Activated T-cell treated with anti-CD3 and anti-CD28 coated beads, Interleukin-2, amount 50 U/mL, for 72 hours (primary cell): ENCODE data around the gene C20orf202. TPM values are rescaled to one million over a fixed set of nuclear protein-coding genes. Genes with fewer than 3 reads are reported as not detected.

Source experiments
- ATAC-seq, 2 donors: fragments of 150-1000 bp; cut with Tn5 transposase; replicated peaks in 1 of 2; 2 replicates each; pipeline ENCODE4 v1.10.0; 2021; ENCODE audit warnings: moderate library complexity in 2 of 2, mild to moderate bottlenecking in 1 of 2
- DNase-seq, 2 donors: peaks; one replicate each; pipeline ENCODE4 v3.0.0; 2021 to 2022; ENCODE audit warnings: mixed read lengths in 1 of 2
- H3K27ac Mint-ChIP-seq: one replicate; pipeline ENCODE4 v1.8.0; 2022; ENCODE audit warnings: mild to moderate bottlenecking, moderate library complexity, mixed read lengths
- H3K27me3 Mint-ChIP-seq: one replicate; pipeline ENCODE4 v1.8.0; 2022; ENCODE audit warnings: low read depth, mixed read lengths
- H3K36me3 Mint-ChIP-seq, 2 donors: one replicate each; pipeline ENCODE4 v1.8.0; 2022; ENCODE audit warnings: mixed read lengths in 2 of 2, mild to moderate bottlenecking in 1 of 2; ENCODE audit not compliant: insufficient read depth in 2 of 2
- H3K4me1 Mint-ChIP-seq: one replicate; pipeline ENCODE4 v1.8.0; 2022; ENCODE audit warnings: low read depth, mixed read lengths
- H3K4me3 Mint-ChIP-seq, 2 donors: one replicate each; pipeline ENCODE4 v1.8.0; 2022; ENCODE audit warnings: mild to moderate bottlenecking in 2 of 2, mixed read lengths in 2 of 2, moderate library complexity in 2 of 2
- H3K9me3 Mint-ChIP-seq, 2 donors: one replicate each; pipeline ENCODE4 v1.8.0; 2022; ENCODE audit warnings: mixed read lengths in 2 of 2
- total RNA-seq, 2 donors: library from RNA; stranded (reverse); gene quantifications; one replicate each; pipeline ENCODE4 v1.2.3, GENCODE V29; 2022

The C20orf202 gene
- total RNA-seq, 2 donors from 2014 or later: 0.19 TPM; not detected in 1

GRCh38 chr20:1171461-1172093, 31.7 kb upstream of the C20orf202 start:
- DNase-seq: peak in 1 of 2 donors; percentile 13
- H3K9me3 Mint-ChIP-seq: no peaks in the 10 kb centered on the region
- H3K4me3 Mint-ChIP-seq: no peak overlapping the region
- H3K27ac Mint-ChIP-seq: no peak overlapping the region
- no peak for ATAC-seq
- peaks cover 11 to 26% of the 10 kb centered on the region in 2 donors for H3K36me3 Mint-ChIP-seq
- H3K27me3 Mint-ChIP-seq: no peaks in the 10 kb centered on the region
- H3K4me1 Mint-ChIP-seq: no peaks in the 10 kb centered on the region

- no peaks in the 10 kb centered on the region for H3K9me3 Mint-ChIP-seq
- H3K27ac Mint-ChIP-seq: no peak overlapping the region
- no peaks in the 10 kb centered on the region for H3K4me1 Mint-ChIP-seq
- DNase-seq: no peak
- H3K4me3 Mint-ChIP-seq: no peak overlapping the region
- ATAC-seq: no peak
- H3K36me3 Mint-ChIP-seq: peaks cover 5 to 10% of the 10 kb centered on the region in 2 donors
- H3K27me3 Mint-ChIP-seq: no peaks in the 10 kb centered on the region
Observed at GRCh38 chr20:1173698-1174097, 29.6 kb upstream of the C20orf202 start.

GRCh38 chr20:1174787-1175186, 28.5 kb upstream of the C20orf202 start:
- ATAC-seq: no peak
- H3K4me1 Mint-ChIP-seq: no peaks in the 10 kb centered on the region
- no peak for DNase-seq
- no peak overlapping the region for H3K4me3 Mint-ChIP-seq
- peaks cover 4 to 5% of the 10 kb centered on the region in 2 donors for H3K36me3 Mint-ChIP-seq
- H3K27me3 Mint-ChIP-seq: no peaks in the 10 kb centered on the region
- no peak overlapping the region for H3K27ac Mint-ChIP-seq
- H3K9me3 Mint-ChIP-seq: no peaks in the 10 kb centered on the region

DNA sequence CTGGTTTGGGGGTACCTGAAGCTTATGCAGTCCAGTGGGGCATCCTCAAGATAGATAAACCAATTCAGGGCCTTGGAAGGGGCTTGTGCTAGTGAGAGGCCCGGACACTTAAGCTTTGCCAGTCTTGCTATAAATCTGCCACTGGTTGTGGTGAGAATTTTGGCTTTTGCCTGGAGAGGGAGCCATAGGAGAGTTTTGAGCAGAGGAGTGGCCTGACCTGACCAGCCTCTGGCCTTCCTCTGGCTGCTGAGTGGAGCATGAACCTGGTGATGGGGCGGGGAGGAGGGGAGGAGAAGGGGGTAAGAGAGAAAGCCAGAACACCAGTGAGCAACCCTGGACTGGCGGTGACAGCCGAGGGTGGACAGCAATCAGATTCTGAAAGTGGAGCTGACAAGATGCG, 25.6 kb upstream of the C20orf202 start:
- Mint-ChIP-seq H3K4me1 (no peaks in the 10 kb centered on the region), H3K27me3 (peaks cover 8% of the 10 kb centered on the region), H3K36me3 (no peaks in the 10 kb centered on the region), H3K9me3 (no peaks in the 10 kb centered on the region), H3K27ac (no peak overlapping the region), H3K4me3 (no peak overlapping the region)
- DNase-seq (no peak), ATAC-seq (no peak)

DNA sequence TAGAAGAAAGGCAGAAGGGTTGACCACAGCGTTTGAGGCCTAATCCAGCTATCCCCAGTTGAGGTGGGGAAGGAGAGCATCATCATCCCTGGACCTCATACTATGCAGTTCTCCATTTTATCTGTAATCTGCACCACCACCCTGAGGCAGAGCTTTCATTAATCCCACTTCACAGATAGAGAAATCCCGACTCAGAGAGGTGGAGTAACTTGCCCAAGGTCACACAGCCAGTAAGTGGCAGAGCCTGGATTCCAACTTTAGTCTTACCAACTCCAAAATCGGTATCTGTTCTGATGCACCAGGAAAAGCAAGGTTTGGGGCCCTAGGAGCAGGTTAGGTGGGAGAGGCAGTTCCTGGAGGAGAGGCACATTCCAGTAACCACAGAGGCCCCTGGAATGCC, 25.2 kb upstream of the C20orf202 start:
- Mint-ChIP-seq H3K4me3 (no peak overlapping the region), H3K9me3 (no peaks in the 10 kb centered on the region), H3K36me3 (no peaks in the 10 kb centered on the region), H3K27ac (no peak overlapping the region), H3K4me1 (no peaks in the 10 kb centered on the region), H3K27me3 (peaks cover 12% of the 10 kb centered on the region)
- ATAC-seq (no peak), DNase-seq (no peak)

- no peaks in the 10 kb centered on the region for H3K4me1 Mint-ChIP-seq
- H3K9me3 Mint-ChIP-seq: no peaks in the 10 kb centered on the region
- no peak for DNase-seq
- H3K27ac Mint-ChIP-seq: no peak overlapping the region
- H3K27me3 Mint-ChIP-seq: peaks cover 18% of the 10 kb centered on the region
- no peaks in the 10 kb centered on the region for H3K36me3 Mint-ChIP-seq
- no peak for ATAC-seq
- no peak overlapping the region for H3K4me3 Mint-ChIP-seq
Observed at GRCh38 chr20:1178623-1179022, 24.6 kb upstream of the C20orf202 start.

GRCh38 chr20:1180949-1181348, 22.3 kb upstream of the C20orf202 start:
- Mint-ChIP-seq H3K27me3 (peaks cover 30% of the 10 kb centered on the region), H3K27ac (no peak overlapping the region), H3K9me3 (no peaks in the 10 kb centered on the region), H3K36me3 (no peaks in the 10 kb centered on the region), H3K4me1 (peaks cover 8% of the 10 kb centered on the region), H3K4me3 (no peak overlapping the region)
- no peak for ATAC-seq
- DNase-seq: no peak

DNA sequence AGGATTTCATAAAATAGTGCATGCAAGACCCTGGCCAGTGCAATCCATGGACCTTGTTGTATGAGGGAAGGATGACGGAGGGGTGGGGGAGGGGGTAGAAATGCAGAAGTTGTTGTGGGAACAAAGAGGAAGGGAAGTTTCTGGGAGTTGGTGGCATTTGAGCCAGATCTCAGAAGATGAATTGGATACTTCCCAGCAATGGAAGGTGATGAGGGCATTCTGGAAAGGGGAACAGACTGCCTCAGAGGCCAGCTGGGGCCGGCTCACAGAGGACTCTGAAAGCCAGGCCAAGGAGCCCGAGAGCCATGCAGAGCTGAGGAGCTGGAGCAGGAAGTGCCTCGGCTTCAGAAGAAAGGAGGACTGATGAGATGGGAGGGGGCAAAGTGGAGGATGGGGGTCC, 21.1 kb upstream of the C20orf202 start:
- peaks cover 11% of the 10 kb centered on the region for H3K4me1 Mint-ChIP-seq
- H3K9me3 Mint-ChIP-seq: no peaks in the 10 kb centered on the region
- ATAC-seq (no peak), DNase-seq (no peak)
- no peaks in the 10 kb centered on the region for H3K36me3 Mint-ChIP-seq
- no peak overlapping the region for H3K27ac Mint-ChIP-seq
- H3K27me3 Mint-ChIP-seq: peaks cover 30% of the 10 kb centered on the region
- no peak overlapping the region for H3K4me3 Mint-ChIP-seq

- Mint-ChIP-seq H3K4me1 (peaks cover 11% of the 10 kb centered on the region), H3K9me3 (no peaks in the 10 kb centered on the region), H3K4me3 (no peak overlapping the region), H3K36me3 (no peaks in the 10 kb centered on the region), H3K27me3 (peaks cover 30% of the 10 kb centered on the region), H3K27ac (no peak overlapping the region)
- DNase-seq (no peak), ATAC-seq (no peak)
Observed at GRCh38 chr20:1183153-1183552, 20.1 kb upstream of the C20orf202 start.

DNA sequence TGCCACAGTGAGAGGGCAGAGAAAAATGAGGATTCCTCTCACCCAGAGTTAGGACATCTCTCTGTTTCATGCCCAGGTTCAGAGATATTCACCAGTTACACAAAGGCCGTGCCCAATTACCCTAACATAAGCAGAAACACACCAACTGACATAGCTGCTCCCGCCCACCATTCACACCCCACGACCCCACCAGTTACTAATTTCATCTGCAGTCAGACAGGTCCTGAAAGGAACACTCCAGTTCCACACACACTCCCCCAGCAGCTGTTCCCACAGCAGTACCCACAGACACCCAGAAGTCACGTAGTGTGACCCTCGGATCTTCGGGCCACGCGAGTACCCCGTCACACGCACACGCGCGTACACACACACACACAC, 19.0 kb upstream of the C20orf202 start:
- ATAC-seq: no peak
- Mint-ChIP-seq H3K27ac (no peak overlapping the region), H3K4me1 (peaks cover 11% of the 10 kb centered on the region), H3K27me3 (peaks cover 30% of the 10 kb centered on the region), H3K9me3 (no peaks in the 10 kb centered on the region), H3K4me3 (peak overlapping the region; percentile 72 to 74), H3K36me3 (no peaks in the 10 kb centered on the region)
- DNase-seq: no peak

- Mint-ChIP-seq H3K27me3 (peaks cover 32% of the 10 kb centered on the region), H3K4me3 (peak within 1 kb of the TSS; percentile 72 to 85), H3K9me3 (no peaks in the 10 kb centered on the region), H3K4me1 (peaks cover 11% of the 10 kb centered on the region), H3K27ac (no peak within 1 kb of the TSS), H3K36me3 (no peaks in the 10 kb centered on the region)
- peak; percentile 6 to 14 for DNase-seq
- ATAC-seq: peak; percentile 28 to 43
Observed at GRCh38 chr20:1184638-1185315, 18.5 kb upstream of the C20orf202 start, which contains the start of gene TMEM74B. TSS of gene TMEM74B (minus strand) at chr20:1184981. CDS start at chr20:1183801, 1,180 bp downstream.

DNA sequence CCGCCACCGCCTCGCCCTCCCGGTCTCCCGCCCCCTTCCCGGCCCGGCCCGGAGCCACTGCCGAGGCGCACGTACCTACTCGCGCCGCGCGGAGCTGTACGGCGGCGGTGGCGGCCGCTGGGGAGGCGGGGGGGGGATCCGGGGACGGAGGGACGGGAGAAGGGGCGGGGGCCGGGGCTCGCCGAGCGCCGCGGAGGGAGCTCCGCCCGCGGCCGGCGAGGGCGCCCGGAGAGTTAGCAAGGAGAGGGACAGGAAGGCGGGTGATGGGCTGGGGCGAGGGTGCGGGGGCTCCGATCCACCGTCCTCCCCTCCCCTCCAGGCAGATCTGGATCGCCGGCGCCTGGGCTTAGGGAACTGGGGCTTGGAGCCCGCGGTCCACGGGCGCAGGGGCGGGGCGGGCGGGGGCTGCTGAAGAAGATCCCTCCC, 17.9 kb upstream of the C20orf202 start:
- no peak overlapping the region for H3K27ac Mint-ChIP-seq
- DNase-seq (peak; percentile 19 to 24), ATAC-seq (peak; percentile 49 to 50)
- peaks cover 38% of the 10 kb centered on the region for H3K27me3 Mint-ChIP-seq
- H3K4me1 Mint-ChIP-seq: peaks cover 11% of the 10 kb centered on the region
- H3K4me3 Mint-ChIP-seq: peak overlapping the region in 1 of 2 donors; percentile 33
- no peaks in the 10 kb centered on the region for H3K9me3 Mint-ChIP-seq
- H3K36me3 Mint-ChIP-seq: no peaks in the 10 kb centered on the region

- Mint-ChIP-seq H3K27ac (no peak overlapping the region), H3K9me3 (no peaks in the 10 kb centered on the region), H3K4me3 (peak overlapping the region; percentile 62 to 85), H3K27me3 (peaks cover 43% of the 10 kb centered on the region), H3K36me3 (no peaks in the 10 kb centered on the region), H3K4me1 (peaks cover 11% of the 10 kb centered on the region)
- peak; percentile 74 to 75 for ATAC-seq
- peak; percentile 67 to 69 for DNase-seq
Observed at GRCh38 chr20:1185790-1186334, 17.4 kb upstream of the C20orf202 start.
